Kidney (tissue), 14 donors: ENCODE measurements around the gene SH3RF3. TPM values are rescaled to one million over a fixed set of nuclear protein-coding genes. Genes with fewer than 3 reads are reported as not detected.

Experiments used
- DNase-seq, 5 donors: peaks; one replicate each; pipeline ENCODE4 v3.0.0-alpha.2; 2013 to 2020
- FAIRE-seq: peaks from 2 replicates; lab custom pipeline; 2012; peaks lifted over from hg19 to GRCh38; lab: Jason Lieb, UNC
- H3K27ac ChIP-seq, 2 donors: one replicate each; pipeline ENCODE4 v1.7.0; 2013; ENCODE audit warnings: low read depth in 2 of 2, low read length in 2 of 2, inconsistent platforms in 1 of 2
- H3K27me3 ChIP-seq: one replicate; pipeline ENCODE4 v1.7.1; 2013; ENCODE audit warnings: low read length, inconsistent platforms; ENCODE audit not compliant: control insufficient read depth, insufficient read depth
- H3K36me3 ChIP-seq, 3 donors: one replicate each; pipeline versions ENCODE4 v1.7.0 to v1.7.1; 2013; ENCODE audit warnings: low read length in 3 of 3, control low read depth in 1 of 3, inconsistent platforms in 1 of 3; ENCODE audit not compliant: insufficient read depth in 3 of 3, control insufficient read depth in 2 of 3
- H3K4me1 ChIP-seq, 3 donors: one replicate each; pipeline versions ENCODE4 v1.7.0 to v1.7.1; 2013; ENCODE audit warnings: low read length in 3 of 3, inconsistent platforms in 1 of 3, low read depth in 1 of 3; ENCODE audit not compliant: control insufficient read depth in 2 of 3, insufficient read depth in 2 of 3
- H3K4me3 ChIP-seq, 3 donors: one replicate each; pipeline versions ENCODE4 v1.7.0 to v1.8.1; 2013; ENCODE audit warnings: low read length in 3 of 3, control low read depth in 1 of 3, inconsistent platforms in 1 of 3
- H3K9ac ChIP-seq, 3 donors: one replicate each; pipeline versions ENCODE4 v1.7.0 to v1.7.1; 2013; ENCODE audit warnings: low read length in 3 of 3, control low read depth in 1 of 3, inconsistent platforms in 1 of 3
- H3K9me3 ChIP-seq, 3 donors: one replicate each; pipeline versions ENCODE4 v1.7.0 to v1.7.1; 2013; ENCODE audit warnings: low read length in 3 of 3, control low read depth in 1 of 3, inconsistent platforms in 1 of 3; ENCODE audit not compliant: control insufficient read depth in 2 of 3, insufficient read depth in 1 of 3
- CTCF ChIP-seq: IDR thresholded peaks from 3 replicates; pipeline ENCODE4 v1.5.1; 2012; ENCODE audit warnings: mild to moderate bottlenecking, moderate library complexity, borderline replicate concordance; ENCODE audit not compliant: insufficient read depth; ENCODE audit errors: extremely low read depth
- intact Hi-C: fragments of 100-400 bp; cut with DNase I; formaldehyde crosslinking; loops from one replicate; pipeline ENCODE4 v1.11.1; 2022
- polyA plus RNA-seq: library from polyadenylated mRNA; stranded (reverse); fragments of 350-450 nt; fragmentation: Illumina TruSeq; extraction: RNeasy Lipid Tissue Mini Kit (QIAGEN cat#74804); gene quantifications from one replicate; pipeline ENCODE4 v1.2.3, GENCODE V29; 2014; ENCODE audit warnings: low read depth, low replicate concordance; ENCODE audit not compliant: insufficient read depth
- total RNA-seq: library from RNA; stranded (reverse); fragmentation: NEBNext Ultra II Directional; extraction: Animal tissue kit (Norgen Biotek cat#: 25700); gene quantifications from one replicate; pipeline ENCODE4 v1.2.1, GENCODE V29; 2021
- donor health status: control.
- donor health status: control.
- donor health status: control.
- donor health status: control.
- donor health status: control.
- donor health status: DM: yes; HTN: yes; CAD: no.
- donor health status: Normal renal cell carcinoma (clear cell type).

The SH3RF3 gene
- total and polyA plus RNA-seq, 2 donors from 2014 or later, result 1.7 to 10.7 TPM

- TF ChIP-seq CTCF, result no peak
- Histone ChIP-seq H3K4me3 (no peak overlapping the region), H3K36me3 (no peaks in the 10 kb centered on the region), H3K9me3 (no peaks in the 10 kb centered on the region), H3K9ac (no peak overlapping the region), H3K27me3 (no peaks in the 10 kb centered on the region), H3K4me1 (no peaks in the 10 kb centered on the region), H3K27ac (no peak overlapping the region)
- intact Hi-C loops, result no loop called here
- peak in 1 of 5 donors; percentile 18 for DNase-seq
- FAIRE-seq, result no peak
These were observed 325.9 kb downstream of the SH3RF3 start for GRCh38 chr2:109454765-109455394.

GRCh38 chr2:109455731-109456691, 327.0 kb downstream of the SH3RF3 start:
- Histone ChIP-seq H3K27ac (no peak overlapping the region), H3K4me3 (no peak overlapping the region), H3K27me3 (no peaks in the 10 kb centered on the region), H3K36me3 (no peaks in the 10 kb centered on the region), H3K9ac (no peak overlapping the region), H3K9me3 (no peaks in the 10 kb centered on the region), H3K4me1 (peaks cover 0 to 9% (median 3%) of the 10 kb centered on the region in 3 donors)
- TF ChIP-seq CTCF, result no peak
- FAIRE-seq (no peak), DNase-seq (peak in 1 of 5 donors; percentile 32)
- intact Hi-C loops, result no loop called here

- H3K36me3 ChIP-seq, result no peaks in the 10 kb centered on the region
- no peak overlapping the region for H3K4me3 ChIP-seq
- DNase-seq, result no peak
- TF ChIP-seq CTCF, result no peak
- H3K9ac ChIP-seq, result no peak overlapping the region
- H3K9me3 ChIP-seq, result no peaks in the 10 kb centered on the region
- H3K27me3 ChIP-seq, result no peaks in the 10 kb centered on the region
- no peak for FAIRE-seq
- no peak overlapping the region for H3K27ac ChIP-seq
- intact Hi-C loops, result no loop called here
- H3K4me1 ChIP-seq, result peaks cover 0 to 10% (median 3%) of the 10 kb centered on the region in 3 donors
These were observed 327.8 kb downstream of the SH3RF3 start for GRCh38 chr2:109456776-109457175.
